ENCODE measurements around the gene DPYSL3.
A peak's percentile ranks its signal among the peaks of the same experiment; 100 is the strongest.

DPYSL3 gene

DNA sequence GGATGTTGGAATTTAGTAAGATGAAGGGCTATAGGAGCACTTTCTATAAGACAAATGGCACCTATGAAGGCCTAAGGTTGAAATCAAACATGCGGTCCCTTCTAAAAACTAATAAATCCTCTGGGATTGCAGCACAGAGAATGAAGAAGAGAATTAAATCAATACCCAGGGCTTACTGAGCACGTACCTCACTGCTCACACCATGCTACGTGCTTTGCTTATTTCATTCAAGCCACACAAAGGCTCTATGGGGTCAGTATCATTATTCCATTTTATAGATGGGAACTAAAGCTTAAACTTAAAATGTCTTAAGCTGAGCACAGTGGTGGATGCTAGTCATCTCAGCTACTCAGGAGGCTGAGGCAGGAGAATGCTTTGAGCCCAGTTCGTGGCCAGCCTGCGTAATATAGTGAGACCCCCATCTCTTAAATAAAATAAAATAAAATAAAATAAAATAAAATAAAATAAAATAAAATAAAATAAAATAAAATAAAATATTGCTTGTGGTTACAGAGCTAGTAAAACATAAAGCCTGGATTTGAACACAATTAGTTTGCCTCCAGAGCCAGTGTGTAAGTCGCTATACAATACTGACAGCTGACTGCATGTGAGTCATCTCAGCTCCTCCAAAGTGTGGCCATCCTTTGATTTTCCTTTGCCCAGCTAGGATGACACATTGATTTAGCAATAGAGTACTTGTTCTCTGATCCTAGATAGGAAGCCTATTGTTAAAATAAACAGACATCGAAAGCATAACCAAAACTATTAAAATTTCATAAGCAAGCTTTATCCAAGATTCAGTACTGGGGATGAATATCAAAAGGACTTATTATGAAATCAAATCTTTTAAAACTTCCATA lies 20.9 kb upstream of the DPYSL3 start:
- H3K27ac ChIP-seq: peak overlapping the region; percentile 4; the same call in 1 of the 2 replicates
- TF ChIP-seq, protein P1, sequence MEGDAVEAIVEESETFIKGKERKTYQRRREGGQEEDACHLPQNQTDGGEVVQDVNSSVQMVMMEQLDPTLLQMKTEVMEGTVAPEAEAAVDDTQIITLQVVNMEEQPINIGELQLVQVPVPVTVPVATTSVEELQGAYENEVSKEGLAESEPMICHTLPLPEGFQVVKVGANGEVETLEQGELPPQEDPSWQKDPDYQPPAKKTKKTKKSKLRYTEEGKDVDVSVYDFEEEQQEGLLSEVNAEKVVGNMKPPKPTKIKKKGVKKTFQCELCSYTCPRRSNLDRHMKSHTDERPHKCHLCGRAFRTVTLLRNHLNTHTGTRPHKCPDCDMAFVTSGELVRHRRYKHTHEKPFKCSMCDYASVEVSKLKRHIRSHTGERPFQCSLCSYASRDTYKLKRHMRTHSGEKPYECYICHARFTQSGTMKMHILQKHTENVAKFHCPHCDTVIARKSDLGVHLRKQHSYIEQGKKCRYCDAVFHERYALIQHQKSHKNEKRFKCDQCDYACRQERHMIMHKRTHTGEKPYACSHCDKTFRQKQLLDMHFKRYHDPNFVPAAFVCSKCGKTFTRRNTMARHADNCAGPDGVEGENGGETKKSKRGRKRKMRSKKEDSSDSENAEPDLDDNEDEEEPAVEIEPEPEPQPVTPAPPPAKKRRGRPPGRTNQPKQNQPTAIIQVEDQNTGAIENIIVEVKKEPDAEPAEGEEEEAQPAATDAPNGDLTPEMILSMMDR (conservative IDR thresholded peaks at IDR 0.05): no peak

DNA sequence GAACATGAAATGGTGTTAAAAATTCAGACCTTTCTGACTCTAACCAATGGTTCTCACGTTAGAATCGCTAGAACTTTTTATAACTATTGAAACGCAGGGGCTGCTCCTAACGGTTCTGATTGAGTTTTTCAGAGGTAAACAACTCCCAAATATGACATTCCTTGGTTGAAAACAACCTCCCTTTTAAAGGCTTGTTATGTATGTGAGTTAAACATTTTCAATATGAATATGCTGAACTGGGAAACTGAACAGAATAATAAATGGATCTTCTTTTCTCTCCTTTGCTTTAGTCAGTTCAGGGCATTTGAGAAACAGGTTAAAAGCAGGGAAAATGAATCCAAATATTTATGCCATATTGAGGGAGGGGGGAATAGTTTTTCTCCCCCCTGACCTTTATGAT lies 13.2 kb upstream of the DPYSL3 start:
- TF ChIP-seq, protein P1 (conservative IDR thresholded peaks at IDR 0.05): no peak
- no peak overlapping the region for H3K27ac ChIP-seq

DNA sequence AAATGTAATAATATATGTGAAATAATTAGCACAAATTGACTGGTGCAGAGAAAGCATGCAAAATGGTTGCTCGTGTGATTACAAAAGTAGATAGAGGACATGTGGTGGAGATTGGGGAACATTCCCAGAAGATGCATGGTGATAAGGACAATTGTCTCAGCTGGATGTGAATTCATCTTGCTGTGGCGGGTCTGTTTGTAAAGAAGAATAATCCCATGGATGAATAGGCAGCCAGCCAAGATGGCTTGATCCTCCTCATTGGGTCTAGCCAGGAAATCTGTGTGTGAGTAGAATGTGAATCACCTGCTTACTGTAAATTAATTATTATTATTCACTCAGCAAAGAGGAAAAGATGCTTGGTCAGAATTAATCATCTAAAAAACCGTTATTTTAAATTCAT lies 12.6 kb upstream of the DPYSL3 start:
- H3K27ac ChIP-seq: no peak overlapping the region
- TF ChIP-seq, protein P1 (conservative IDR thresholded peaks at IDR 0.05): no peak

DNA sequence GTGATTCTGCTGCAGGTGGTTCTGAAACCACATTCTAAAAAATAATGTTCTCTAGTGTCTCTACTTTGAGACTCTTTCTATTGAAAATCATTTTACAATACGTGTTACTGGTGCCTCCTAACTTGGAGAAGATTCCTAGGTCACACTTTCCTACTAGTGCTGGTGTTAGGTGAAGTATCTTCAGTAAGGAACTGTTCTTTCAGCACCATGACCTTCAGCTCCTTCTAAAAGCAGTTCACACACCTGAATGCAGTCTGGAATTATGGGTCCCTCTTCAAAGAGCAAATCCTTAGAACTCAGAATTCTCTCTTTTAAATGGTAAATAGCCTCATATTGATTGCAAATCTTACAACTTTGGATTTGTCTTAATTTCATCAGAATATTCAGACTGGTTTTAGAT lies 10.6 kb upstream of the DPYSL3 start:
- TF ChIP-seq, protein P1 (conservative IDR thresholded peaks at IDR 0.05): no peak
- no peak overlapping the region for H3K27ac ChIP-seq

DNA sequence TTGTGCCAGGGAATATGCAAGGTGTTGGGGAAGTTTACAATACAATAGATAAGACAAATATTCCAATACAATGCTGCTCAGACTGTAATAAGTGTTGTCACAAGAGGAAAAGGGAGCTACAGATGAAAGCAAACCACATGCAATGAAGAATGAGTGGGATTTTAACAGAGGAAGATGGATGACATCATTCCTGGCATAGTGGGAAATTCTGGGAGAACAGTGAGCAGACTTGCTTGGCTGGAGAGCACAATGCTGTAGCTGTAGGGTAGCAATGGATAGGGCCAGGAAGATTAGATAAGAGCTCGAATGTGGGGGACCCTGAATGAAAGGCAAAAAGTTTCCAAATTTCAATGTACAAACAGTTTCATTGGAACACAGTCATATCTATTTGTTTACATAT lies 9.5 kb upstream of the DPYSL3 start:
- TF ChIP-seq, protein P1 (conservative IDR thresholded peaks at IDR 0.05): no peak
- no peak overlapping the region for H3K27ac ChIP-seq

DNA sequence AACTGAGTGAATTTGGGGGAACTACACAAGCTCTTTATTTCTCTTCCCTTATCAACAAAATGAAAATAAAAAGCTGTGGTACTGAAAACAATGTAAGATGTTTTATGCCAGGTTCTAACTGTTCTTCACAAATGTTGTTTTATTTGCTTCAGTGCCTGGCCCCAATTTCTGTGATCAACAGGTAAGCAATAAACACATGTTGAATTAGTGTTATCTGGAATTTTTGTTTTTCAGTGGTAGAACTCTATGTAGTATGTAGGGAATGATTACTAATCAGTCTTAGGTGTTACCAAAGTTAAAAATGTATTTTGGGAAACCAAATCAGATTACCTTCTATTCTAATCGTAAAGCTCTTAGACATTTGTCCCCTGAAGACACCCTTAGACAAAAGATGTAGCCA lies 7.5 kb upstream of the DPYSL3 start:
- TF ChIP-seq, protein P1 (conservative IDR thresholded peaks at IDR 0.05): no peak
- H3K27ac ChIP-seq: no peak overlapping the region

DNA sequence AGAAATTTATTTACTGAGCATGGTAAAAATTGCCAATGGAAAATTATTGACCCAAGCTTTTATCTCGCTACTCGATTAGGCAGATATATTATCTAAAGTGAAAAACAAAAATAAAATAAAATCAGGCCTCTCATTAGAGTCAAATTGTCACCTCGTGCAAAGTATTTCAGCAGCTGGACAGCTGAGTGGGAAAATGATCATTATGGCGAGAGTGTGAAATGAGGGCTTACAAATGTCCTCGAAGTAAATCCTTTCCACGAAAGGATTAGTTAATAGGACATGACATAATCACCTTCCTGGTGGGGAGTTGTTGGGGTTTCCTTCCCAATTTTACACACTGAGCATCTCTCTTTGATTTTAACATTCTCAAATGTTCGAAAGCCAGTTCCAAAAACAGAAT lies 5.4 kb upstream of the DPYSL3 start:
- H3K27ac ChIP-seq: no peak overlapping the region
- TF ChIP-seq, protein P1 (conservative IDR thresholded peaks at IDR 0.05): no peak

Data from VCaP (cell line).